WTC11 (cell line): ENCODE results near the gene POP5. TPM values are rescaled to one million over a fixed set of nuclear protein-coding genes. Genes with fewer than 3 reads are reported as not detected.

ENCODE experiments used
- CREM ChIP-seq: sonication (generic); formaldehyde crosslinking; IDR thresholded peaks from 2 replicates; pipeline ENCODE4 v1.8.1; 2022; ENCODE audit warnings: mild to moderate bottlenecking, missing genetic modification reagents, moderate library complexity
- FOXP1 ChIP-seq: sonication (generic); formaldehyde crosslinking; IDR thresholded peaks from 2 replicates; pipeline ENCODE4 v1.8.0; 2022; ENCODE audit warnings: missing genetic modification reagents, mild to moderate bottlenecking, moderate library complexity, borderline replicate concordance
- FOXP4 ChIP-seq: sonication (generic); formaldehyde crosslinking; IDR thresholded peaks from 2 replicates; pipeline ENCODE4 v1.8.0; 2022; ENCODE audit warnings: mild to moderate bottlenecking, missing genetic modification reagents
- ZBTB43 ChIP-seq: sonication (generic); formaldehyde crosslinking; IDR thresholded peaks from 2 replicates; pipeline ENCODE4 v1.8.1; 2023; ENCODE audit warnings: mild to moderate bottlenecking, missing genetic modification reagents
- ZNF396 ChIP-seq: fragments of 250-450 bp; sonication (Bioruptor Pico); IDR thresholded peaks from 2 replicates; pipeline ENCODE4 v1.8.0; 2021; ENCODE audit warnings: mild to moderate bottlenecking, moderate library complexity, borderline replicate concordance
- total RNA-seq: library from RNA; stranded (reverse); gene quantifications from 3 replicates; pipeline ENCODE4 v1.2.3, GENCODE V29; 2021
- TF ChIP-seq, protein P1 (sequence below): sonication (generic); formaldehyde crosslinking; conservative IDR thresholded peaks from 2 replicates; pipeline ENCODE4 v1.8.1; 2023; ENCODE audit warnings: mild to moderate bottlenecking, low read depth, missing genetic modification reagents, moderate library complexity

POP5 gene
- total RNA-seq, 1 experiment from 2014 or later, result 54.7 TPM

GRCh38 chr12:120528861-120529525 is 52.2 kb downstream of the POP5 start, which contains the start of gene COQ5 (continued):
- TF ChIP-seq FOXP4 (CRISPR knock-in tag) (peak; percentile 63; the same call in 1 of the 2 replicates), FOXP1 (CRISPR knock-in tag) (peak; percentile 80), ZBTB43 (CRISPR knock-in tag) (0 out of 2 replicates have a peak, but pooled peaks have one; percentile 17), CREM (CRISPR knock-in tag) (peak; percentile 89), ZNF396 (no peak)
- TF ChIP-seq, protein P1, sequence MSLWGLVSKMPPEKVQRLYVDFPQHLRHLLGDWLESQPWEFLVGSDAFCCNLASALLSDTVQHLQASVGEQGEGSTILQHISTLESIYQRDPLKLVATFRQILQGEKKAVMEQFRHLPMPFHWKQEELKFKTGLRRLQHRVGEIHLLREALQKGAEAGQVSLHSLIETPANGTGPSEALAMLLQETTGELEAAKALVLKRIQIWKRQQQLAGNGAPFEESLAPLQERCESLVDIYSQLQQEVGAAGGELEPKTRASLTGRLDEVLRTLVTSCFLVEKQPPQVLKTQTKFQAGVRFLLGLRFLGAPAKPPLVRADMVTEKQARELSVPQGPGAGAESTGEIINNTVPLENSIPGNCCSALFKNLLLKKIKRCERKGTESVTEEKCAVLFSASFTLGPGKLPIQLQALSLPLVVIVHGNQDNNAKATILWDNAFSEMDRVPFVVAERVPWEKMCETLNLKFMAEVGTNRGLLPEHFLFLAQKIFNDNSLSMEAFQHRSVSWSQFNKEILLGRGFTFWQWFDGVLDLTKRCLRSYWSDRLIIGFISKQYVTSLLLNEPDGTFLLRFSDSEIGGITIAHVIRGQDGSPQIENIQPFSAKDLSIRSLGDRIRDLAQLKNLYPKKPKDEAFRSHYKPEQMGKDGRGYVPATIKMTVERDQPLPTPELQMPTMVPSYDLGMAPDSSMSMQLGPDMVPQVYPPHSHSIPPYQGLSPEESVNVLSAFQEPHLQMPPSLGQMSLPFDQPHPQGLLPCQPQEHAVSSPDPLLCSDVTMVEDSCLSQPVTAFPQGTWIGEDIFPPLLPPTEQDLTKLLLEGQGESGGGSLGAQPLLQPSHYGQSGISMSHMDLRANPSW (CRISPR knock-in tag), result no peak

Other genes starting within 250 kb of the POP5 start
- 64.5 to 71.9 TPM (median 71.5 TPM) in 3 replicates for gene MSI1, start 212.2 kb downstream of the POP5 start, total RNA-seq
- 511 to 573 TPM (median 515 TPM) in 3 replicates for gene COX6A1, start 143.3 kb downstream of the POP5 start, total RNA-seq
- 59.5 to 75.3 TPM (median 60.4 TPM) in 3 replicates for gene TRIAP1, start 135.0 kb downstream of the POP5 start, total RNA-seq
- 29.8 to 36.9 TPM (median 33.9 TPM) in 3 replicates for gene GATC, start 135.0 kb downstream of the POP5 start, total RNA-seq
- gene SRSF9, start 111.7 kb downstream of the POP5 start, total RNA-seq, result 274 to 286 TPM (median 276 TPM) in 3 replicates
- 327 to 470 TPM (median 463 TPM) in 3 replicates for gene DYNLL1, start 85.3 kb downstream of the POP5 start, total RNA-seq
- 35.1 to 44.9 TPM (median 44.5 TPM) in 3 replicates for gene COQ5, start 52.2 kb downstream of the POP5 start, total RNA-seq
- gene RNF10, start 47.0 kb downstream of the POP5 start, total RNA-seq, result 151 to 160 TPM (median 155 TPM) in 3 replicates
- 10.1 to 14.1 TPM (median 10.7 TPM) in 3 replicates for gene CABP1, start 59.2 kb upstream of the POP5 start, total RNA-seq
- 221 to 278 TPM (median 253 TPM) in 3 replicates for gene MLEC, start 105.7 kb upstream of the POP5 start, total RNA-seq
- 49.9 to 53.3 TPM (median 50.3 TPM) in 3 replicates for gene UNC119B, start 129.1 kb upstream of the POP5 start, total RNA-seq
- 11.0 to 12.6 TPM (median 11.6 TPM) in 3 replicates for gene ACADS, start 144.4 kb upstream of the POP5 start, total RNA-seq